ENCODE data around the gene FARSA.
A peak's percentile ranks its signal among the peaks of the same experiment; 100 is the strongest.

- TF ChIP-seq CTCF (IDR thresholded peaks at IDR 0.05 in 4 of 5, conservative IDR thresholded peaks at IDR 0.05 in 1 of 5) (no peak), POLR2A (IDR thresholded peaks at IDR 0.05) (peak; percentile 48 to 80)
Measured at GRCh38 chr19:12956446-12957388, 23.2 kb upstream of the FARSA start, which contains the start of gene GADD45GIP1.
